Measurements from ENCODE around the gene CHRNA10. TPM values are rescaled to one million over a fixed set of nuclear protein-coding genes. Genes with fewer than 3 reads are reported as not detected.
A peak's percentile ranks its signal among the peaks of the same experiment; 100 is the strongest.

Gene CHRNA10
- total RNA-seq, 1 experiment from 2014 or later: 3.6 TPM

- no peak overlapping the region for H3K4me3 ChIP-seq (ENCODE audit: low read depth, low read length)
- peaks cover 62% of the 10 kb centered on the region for H3K4me1 ChIP-seq
- Mint-ChIP-seq H3K36me3 (ENCODE audit: insufficient read depth, unreplicated experiment) (peaks cover 87% of the 10 kb centered on the region), H3K4me1 (ENCODE audit: low read depth, unreplicated experiment) (peaks cover 51% of the 10 kb centered on the region), H3K4me3 (ENCODE audit: unreplicated experiment) (no peak overlapping the region), H3K27ac (ENCODE audit: unreplicated experiment) (peak overlapping the region; percentile 65), H3K9me3 (ENCODE audit: unreplicated experiment) (no peaks in the 10 kb centered on the region), H3K27me3 (ENCODE audit: insufficient read depth, unreplicated experiment) (no peaks in the 10 kb centered on the region)
- DNase-seq: no peak
- POLR2A ChIA-PET: no interaction called here
- no peaks in the 10 kb centered on the region for H3K27me3 ChIP-seq (replicated peaks; ENCODE audit: control insufficient read depth, insufficient read depth, low read length)
- intact Hi-C loops (cut with micrococcal nuclease; ENCODE audit: unreplicated experiment): loop anchor here (5.0 kb wide), 1 partner anchor 97 kb away; the partner anchor contains the start of gene PGAP2
- BruUV-seq (replicated peaks): no TSS peak
- CTCF ChIA-PET: interaction anchor here (0.5 kb wide), 1 partner anchor 63 kb away, joined by 3 read pairs; no protein-coding TSS in a partner anchor
- H3K36me3 ChIP-seq (ENCODE audit: control insufficient read depth, insufficient read depth, low read length): peaks cover 5% of the 10 kb centered on the region
- no peak for TF ChIP-seq CTCF (IDR thresholded peaks at IDR 0.05; ENCODE audit: insufficient read depth in 1 of 2, low read depth in 1 of 2, low read length in 1 of 2, severe bottlenecking in 1 of 2, unreplicated experiment in 1 of 2)
- H3K9me3 ChIP-seq: no peaks in the 10 kb centered on the region
Measured at GRCh38 chr11:3710485-3711259, 39.5 kb upstream of the CHRNA10 start.

GRCh38 chr11:3709977-3710376 lies 38.8 kb upstream of the CHRNA10 start:
- Mint-ChIP-seq H3K4me1 (ENCODE audit: low read depth, unreplicated experiment) (peaks cover 50% of the 10 kb centered on the region), H3K36me3 (ENCODE audit: insufficient read depth, unreplicated experiment) (peaks cover 87% of the 10 kb centered on the region), H3K27ac (ENCODE audit: unreplicated experiment) (no peak overlapping the region), H3K27me3 (ENCODE audit: insufficient read depth, unreplicated experiment) (no peaks in the 10 kb centered on the region), H3K4me3 (ENCODE audit: unreplicated experiment) (no peak overlapping the region), H3K9me3 (ENCODE audit: unreplicated experiment) (no peaks in the 10 kb centered on the region)
- TF ChIP-seq CTCF (IDR thresholded peaks at IDR 0.05; ENCODE audit: insufficient read depth in 1 of 2, low read depth in 1 of 2, low read length in 1 of 2, severe bottlenecking in 1 of 2, unreplicated experiment in 1 of 2): no peak
- Histone ChIP-seq H3K36me3 (ENCODE audit: control insufficient read depth, insufficient read depth, low read length) (peaks cover 3% of the 10 kb centered on the region; the same call in 1 of the 2 replicates), H3K9me3 (no peaks in the 10 kb centered on the region), H3K4me1 (peaks cover 62% of the 10 kb centered on the region), H3K27me3 (replicated peaks; ENCODE audit: control insufficient read depth, insufficient read depth, low read length) (no peaks in the 10 kb centered on the region), H3K4me3 (ENCODE audit: low read depth, low read length) (no peak overlapping the region)
- no peak for DNase-seq
- POLR2A ChIA-PET: no interaction called here
- CTCF ChIA-PET: no interaction called here
- no TSS peak for BruUV-seq (replicated peaks)
- intact Hi-C loops (cut with micrococcal nuclease; ENCODE audit: unreplicated experiment): loop anchor here (5.0 kb wide), 1 partner anchor 97 kb away; the partner anchor contains the start of gene PGAP2

- Mint-ChIP-seq H3K27ac (ENCODE audit: unreplicated experiment) (no peak overlapping the region), H3K4me3 (ENCODE audit: unreplicated experiment) (no peak overlapping the region), H3K4me1 (ENCODE audit: low read depth, unreplicated experiment) (peaks cover 23% of the 10 kb centered on the region), H3K27me3 (ENCODE audit: insufficient read depth, unreplicated experiment) (no peaks in the 10 kb centered on the region), H3K36me3 (ENCODE audit: insufficient read depth, unreplicated experiment) (peaks cover 87% of the 10 kb centered on the region), H3K9me3 (ENCODE audit: unreplicated experiment) (no peaks in the 10 kb centered on the region)
- intact Hi-C loops (cut with micrococcal nuclease; ENCODE audit: unreplicated experiment): no loop called here
- POLR2A ChIA-PET: no interaction called here
- H3K27me3 ChIP-seq (replicated peaks; ENCODE audit: control insufficient read depth, insufficient read depth, low read length): no peaks in the 10 kb centered on the region
- CTCF ChIA-PET: no interaction called here
- TF ChIP-seq CTCF (IDR thresholded peaks at IDR 0.05; ENCODE audit: insufficient read depth in 1 of 2, low read depth in 1 of 2, low read length in 1 of 2, severe bottlenecking in 1 of 2, unreplicated experiment in 1 of 2): no peak
- BruUV-seq (replicated peaks): no TSS peak
- H3K36me3 ChIP-seq (ENCODE audit: control insufficient read depth, insufficient read depth, low read length): peaks cover 4% of the 10 kb centered on the region
- no peaks in the 10 kb centered on the region for H3K9me3 ChIP-seq
- no peak for DNase-seq
- peaks cover 34% of the 10 kb centered on the region for H3K4me1 ChIP-seq
- no peak overlapping the region for H3K4me3 ChIP-seq (ENCODE audit: low read depth, low read length)
Measured at GRCh38 chr11:3707176-3707575, 36.0 kb upstream of the CHRNA10 start.

Measured in Caco-2 (cell line).